Neural cell (in vitro differentiated cells): ENCODE data around the gene LRRC8E.

ENCODE experiments used
- CTCF ChIP-seq: fragments of 450-650 bp; IDR thresholded peaks from 2 replicates; pipeline ENCODE4 v1.5.1; 2014; ENCODE audit warnings: antibody characterized with exemption, mild to moderate bottlenecking, moderate library complexity; ENCODE audit not compliant: poor library complexity, severe bottlenecking
- POLR2AphosphoS5 ChIP-seq: IDR thresholded peaks from 2 replicates; pipeline ENCODE4 v1.6.1; 2012

GRCh38 chr19:7924651-7925170 is 36.4 kb downstream of the LRRC8E start:
- TF ChIP-seq CTCF (no peak), POLR2AphosphoS5 (no peak)
